Measurements from ENCODE around the gene CCDC170. TPM values are rescaled to one million over a fixed set of nuclear protein-coding genes. Genes with fewer than 3 reads are reported as not detected.

The CCDC170 gene
- total RNA-seq, 2 donors from 2014 or later: 0.11 to 0.20 TPM

DNA sequence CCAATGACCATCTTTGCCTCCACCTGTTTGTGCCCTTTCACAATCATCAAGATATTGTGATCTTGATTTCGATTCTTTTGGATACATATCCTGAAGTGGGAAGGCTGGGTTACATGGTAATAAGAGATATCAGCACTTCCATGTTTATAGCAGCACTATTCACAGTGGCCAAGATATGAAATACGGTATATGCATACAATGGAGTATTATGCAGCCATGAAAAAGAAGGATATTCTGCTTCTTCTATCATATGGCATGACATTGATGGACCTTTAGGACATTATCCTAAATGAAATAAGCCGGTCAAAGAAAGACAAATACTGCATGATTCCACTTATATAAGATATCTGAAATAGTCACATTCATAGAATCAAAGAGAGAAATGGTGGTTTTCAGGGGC is 144.0 kb downstream of the CCDC170 start:
- Histone ChIP-seq H3K4me3 (no peak overlapping the region), H3K9me3 (peaks cover 0 to 9% of the 10 kb centered on the region in 2 donors), H3K36me3 (no peaks in the 10 kb centered on the region), H3K27ac (no peak overlapping the region), H3K27me3 (no peaks in the 10 kb centered on the region), H3K4me1 (no peaks in the 10 kb centered on the region)
- no peak for DNase-seq (ENCODE audit: low spot score)
- TF ChIP-seq, protein P1, sequence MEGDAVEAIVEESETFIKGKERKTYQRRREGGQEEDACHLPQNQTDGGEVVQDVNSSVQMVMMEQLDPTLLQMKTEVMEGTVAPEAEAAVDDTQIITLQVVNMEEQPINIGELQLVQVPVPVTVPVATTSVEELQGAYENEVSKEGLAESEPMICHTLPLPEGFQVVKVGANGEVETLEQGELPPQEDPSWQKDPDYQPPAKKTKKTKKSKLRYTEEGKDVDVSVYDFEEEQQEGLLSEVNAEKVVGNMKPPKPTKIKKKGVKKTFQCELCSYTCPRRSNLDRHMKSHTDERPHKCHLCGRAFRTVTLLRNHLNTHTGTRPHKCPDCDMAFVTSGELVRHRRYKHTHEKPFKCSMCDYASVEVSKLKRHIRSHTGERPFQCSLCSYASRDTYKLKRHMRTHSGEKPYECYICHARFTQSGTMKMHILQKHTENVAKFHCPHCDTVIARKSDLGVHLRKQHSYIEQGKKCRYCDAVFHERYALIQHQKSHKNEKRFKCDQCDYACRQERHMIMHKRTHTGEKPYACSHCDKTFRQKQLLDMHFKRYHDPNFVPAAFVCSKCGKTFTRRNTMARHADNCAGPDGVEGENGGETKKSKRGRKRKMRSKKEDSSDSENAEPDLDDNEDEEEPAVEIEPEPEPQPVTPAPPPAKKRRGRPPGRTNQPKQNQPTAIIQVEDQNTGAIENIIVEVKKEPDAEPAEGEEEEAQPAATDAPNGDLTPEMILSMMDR (IDR thresholded peaks at IDR 0.05): no peak

DNA sequence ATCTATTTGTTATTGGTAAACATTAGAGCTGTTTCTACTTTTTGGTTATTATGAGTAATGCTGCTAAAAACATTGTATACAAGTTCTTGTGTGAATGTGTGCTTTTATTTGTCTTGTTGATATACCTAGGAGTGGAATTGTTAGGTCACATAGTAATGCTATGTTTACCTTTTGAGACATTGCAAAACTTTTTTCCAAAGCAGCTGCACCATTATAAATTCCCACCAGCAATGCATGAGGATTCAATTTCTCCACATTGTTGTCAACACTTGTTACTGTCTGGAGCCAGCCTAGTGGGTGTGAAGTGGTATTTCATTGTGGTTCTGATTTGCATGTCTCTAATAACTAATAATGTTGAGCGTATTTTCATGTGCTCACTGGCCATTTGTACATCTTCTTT is 145.9 kb downstream of the CCDC170 start:
- no peaks in the 10 kb centered on the region for H3K27me3 ChIP-seq
- H3K27ac ChIP-seq: no peak overlapping the region
- peaks cover 0 to 9% of the 10 kb centered on the region in 2 donors for H3K9me3 ChIP-seq
- TF ChIP-seq, protein P1 (IDR thresholded peaks at IDR 0.05): no peak
- H3K4me1 ChIP-seq: no peaks in the 10 kb centered on the region
- DNase-seq (ENCODE audit: low spot score): no peak
- H3K36me3 ChIP-seq: no peaks in the 10 kb centered on the region
- H3K4me3 ChIP-seq: no peak overlapping the region

DNA sequence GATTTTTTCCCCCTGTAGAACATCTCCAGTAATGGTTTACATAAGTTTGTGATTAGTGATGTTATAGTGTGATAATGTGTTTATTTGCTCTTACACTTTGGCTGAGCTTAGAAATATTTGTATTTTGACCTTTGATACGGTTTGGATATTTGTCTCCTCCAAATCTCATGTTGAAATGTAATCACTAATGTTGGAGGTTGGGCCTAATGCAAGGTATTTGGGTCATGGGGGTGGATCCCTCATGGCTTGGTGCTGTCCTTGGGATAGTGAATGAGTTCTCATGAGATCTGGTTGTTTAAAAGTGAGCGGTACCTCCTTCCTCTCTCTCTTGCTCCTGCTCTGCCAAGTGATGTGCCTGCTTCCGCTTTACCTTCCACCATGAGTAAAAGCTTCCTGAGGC is 147.2 kb downstream of the CCDC170 start:
- TF ChIP-seq, protein P1 (IDR thresholded peaks at IDR 0.05): no peak
- H3K36me3 ChIP-seq: no peaks in the 10 kb centered on the region
- H3K27me3 ChIP-seq: no peaks in the 10 kb centered on the region
- no peaks in the 10 kb centered on the region for H3K4me1 ChIP-seq
- no peak overlapping the region for H3K27ac ChIP-seq
- no peak overlapping the region for H3K4me3 ChIP-seq
- H3K9me3 ChIP-seq: peaks cover 0 to 9% of the 10 kb centered on the region in 2 donors
- no peak for DNase-seq (ENCODE audit: low spot score)

GRCh38 chr6:151647976-151648639 is 154.3 kb downstream of the CCDC170 start:
- no peaks in the 10 kb centered on the region for H3K4me1 ChIP-seq
- TF ChIP-seq, protein P1 (IDR thresholded peaks at IDR 0.05): no peak
- no peaks in the 10 kb centered on the region for H3K36me3 ChIP-seq
- H3K27me3 ChIP-seq: no peaks in the 10 kb centered on the region
- H3K27ac ChIP-seq: no peak overlapping the region
- H3K9me3 ChIP-seq: no peaks in the 10 kb centered on the region
- H3K4me3 ChIP-seq: no peak overlapping the region
- no peak for DNase-seq (ENCODE audit: low spot score)

GRCh38 chr6:151649835-151650234 is 156.0 kb downstream of the CCDC170 start:
- Histone ChIP-seq H3K9me3 (peaks cover 0 to 6% of the 10 kb centered on the region in 2 donors), H3K4me1 (no peaks in the 10 kb centered on the region), H3K36me3 (no peaks in the 10 kb centered on the region), H3K27ac (no peak overlapping the region), H3K4me3 (no peak overlapping the region), H3K27me3 (no peaks in the 10 kb centered on the region)
- no peak for DNase-seq (ENCODE audit: low spot score)
- TF ChIP-seq, protein P1 (IDR thresholded peaks at IDR 0.05): no peak

DNA sequence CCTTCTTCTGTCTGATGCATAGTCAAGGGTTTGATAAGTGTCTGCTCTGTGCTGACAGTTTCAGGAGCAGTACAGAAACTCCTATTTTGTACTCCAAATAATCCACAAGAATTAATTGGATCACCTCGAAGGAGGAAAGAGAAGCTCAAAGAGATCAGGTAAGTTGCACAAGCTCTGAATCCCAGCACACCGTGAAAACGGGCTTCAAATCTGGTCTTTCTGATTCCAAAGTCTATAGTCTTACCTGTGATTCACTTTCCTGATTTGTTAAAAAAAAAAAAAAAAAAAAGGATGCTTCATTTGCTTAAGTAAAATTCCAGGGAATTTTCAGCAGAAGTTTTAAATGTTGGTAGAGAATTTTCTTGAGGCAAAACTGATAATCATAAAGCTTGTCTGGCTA is 157.8 kb downstream of the CCDC170 start:
- H3K4me3 ChIP-seq: no peak overlapping the region
- H3K36me3 ChIP-seq: no peaks in the 10 kb centered on the region
- no peak for DNase-seq (ENCODE audit: low spot score)
- H3K27ac ChIP-seq: no peak overlapping the region
- no peaks in the 10 kb centered on the region for H3K4me1 ChIP-seq
- peaks cover 0 to 20% of the 10 kb centered on the region in 2 donors for H3K9me3 ChIP-seq
- H3K27me3 ChIP-seq: no peaks in the 10 kb centered on the region
- TF ChIP-seq, protein P1 (IDR thresholded peaks at IDR 0.05): no peak

All from right atrium auricular region (tissue), 2 donors.